ENCODE results near the gene MSH5. TPM values are rescaled to one million over a fixed set of nuclear protein-coding genes. Genes with fewer than 3 reads are reported as not detected.
A peak's percentile ranks its signal among the peaks of the same experiment; 100 is the strongest.

MSH5 gene
- total and polyA plus RNA-seq, 2 of the 13 experiments (the other 11 are each of a cell fraction or from before 2014, with no cell fraction given): 10.2 to 38.7 TPM

GRCh38 chr6:31778193-31778592, 38.4 kb downstream of the MSH5 start (continued):
- TF ChIP-seq ZNF18 (CRISPR knock-in tag; IDR thresholded peaks at IDR 0.05; ENCODE audit: insufficient replicate concordance) (no peak), NFRKB (IDR thresholded peaks at IDR 0.05) (no peak), ZBTB43 (CRISPR knock-in tag; conservative IDR thresholded peaks at IDR 0.05) (no peak), ZBTB25 (CRISPR knock-in tag; IDR thresholded peaks at IDR 0.05) (no peak), ZNF572 (CRISPR knock-in tag; IDR thresholded peaks at IDR 0.05) (no peak), HIC2 (CRISPR knock-in tag; IDR thresholded peaks at IDR 0.05; ENCODE audit: low read depth) (no peak), ZHX1 (CRISPR knock-in tag; IDR thresholded peaks at IDR 0.05; ENCODE audit: low read depth) (no peak), HMGXB4 (CRISPR knock-in tag; IDR thresholded peaks at IDR 0.05; ENCODE audit: borderline replicate concordance in 1 of 2, low read depth in 1 of 2) (0 out of 4 replicates have a peak, but pooled peaks of 1 of the 2 experiments have one; percentile 29), RBFOX2 (IDR thresholded peaks at IDR 0.05; ENCODE audit: low read depth, low read length) (no peak), ZNF34 (CRISPR knock-in tag; IDR thresholded peaks at IDR 0.05; ENCODE audit: borderline replicate concordance) (no peak), ZNF24 (IDR thresholded peaks at IDR 0.05) (no peak), PRDM4 (CRISPR knock-in tag; IDR thresholded peaks at IDR 0.05; ENCODE audit: borderline replicate concordance) (no peak), ARNT (IDR thresholded peaks at IDR 0.05) (no peak)

Data from HepG2 (cell line).